Common myeloid progenitor, CD34-positive (primary cell): ENCODE results near the gene CADM4.
A peak's percentile ranks its signal among the peaks of the same experiment; 100 is the strongest.
"Not testable (repeated sequence)": the region's sequence is repeated elsewhere in the genome, so short reads cannot be mapped to it uniquely, and the experiment has no call there.

Source experiments
- CTCF ChIA-PET: fragments of 350-600 bp; sonication (Branson Sonifier 250); formaldehyde crosslinking; loops from one replicate; lab custom pipeline; 2021; ENCODE audit warnings: antibody characterized with exemption; lab: Charles Lee
- POLR2A ChIA-PET: fragments of 350-600 bp; sonication (Branson Sonifier 250); formaldehyde crosslinking; loops from one replicate; lab custom pipeline; 2021; ENCODE audit warnings: antibody characterized with exemption; lab: Charles Lee
- DNase-seq, 3 donors: peaks; one replicate each; pipeline versions ENCODE4 v3.0.0 to v3.0.0-alpha.2; 2013
- H3K27ac ChIP-seq, 2 experiments: 1 replicate in 1 of 2; 2 replicates in 1 of 2; pipeline ENCODE4 v1.7.0; 2013; ENCODE audit warnings: inconsistent platforms in 2 of 2, low read length in 2 of 2, mild to moderate bottlenecking in 2 of 2, low read depth in 1 of 2, moderate library complexity in 1 of 2; ENCODE audit not compliant: severe bottlenecking in 2 of 2, insufficient read depth in 1 of 2, poor library complexity in 1 of 2
- H3K27me3 ChIP-seq, 5 experiments: replicated peaks in 2 of 5; 1 replicate in 3 of 5; 2 replicates in 2 of 5; pipeline versions ENCODE4 v1.6.1 to v1.7.0; 2013; ENCODE audit warnings: low read length in 4 of 5, mild to moderate bottlenecking in 2 of 5, moderate library complexity in 2 of 5, inconsistent platforms in 1 of 5; ENCODE audit not compliant: insufficient read depth in 5 of 5, control insufficient read depth in 4 of 5
- H3K36me3 ChIP-seq, 4 experiments: 1 replicate in 2 of 4; 2 replicates in 2 of 4; pipeline versions ENCODE4 v1.6.1 to v1.7.0; 2013; ENCODE audit warnings: low read length in 3 of 4, control low read depth in 1 of 4, mild to moderate bottlenecking in 1 of 4; ENCODE audit not compliant: control insufficient read depth in 4 of 4, insufficient read depth in 4 of 4
- H3K4me1 ChIP-seq, 4 experiments: 1 replicate in 3 of 4; 2 replicates in 1 of 4; pipeline versions ENCODE4 v1.6.1 to v1.7.1; 2013; ENCODE audit warnings: low read length in 3 of 4, mild to moderate bottlenecking in 3 of 4, control low read depth in 1 of 4, inconsistent platforms in 1 of 4, moderate library complexity in 1 of 4; ENCODE audit not compliant: control insufficient read depth in 4 of 4, insufficient read depth in 4 of 4; ENCODE audit errors: control extremely low read depth in 1 of 4
- H3K4me3 ChIP-seq, 7 experiments: 1 replicate in 4 of 7; 2 replicates in 3 of 7; pipeline versions ENCODE4 v1.5.1 to v1.7.0; 2013; ENCODE audit warnings: mild to moderate bottlenecking in 7 of 7, low read length in 6 of 7, moderate library complexity in 6 of 7, inconsistent platforms in 2 of 7, low read depth in 2 of 7, control low read depth in 1 of 7; ENCODE audit not compliant: insufficient read depth in 4 of 7, control insufficient read depth in 1 of 7; ENCODE audit errors: extremely low read depth in 1 of 7
- H3K9me3 ChIP-seq, 5 experiments: 1 replicate in 4 of 5; 2 replicates in 1 of 5; pipeline versions ENCODE4 v1.6.1 to v1.7.1; 2013; ENCODE audit warnings: low read length in 4 of 5, mild to moderate bottlenecking in 2 of 5, inconsistent platforms in 1 of 5, low read depth in 1 of 5, moderate library complexity in 1 of 5; ENCODE audit not compliant: control insufficient read depth in 4 of 5, insufficient read depth in 2 of 5; ENCODE audit errors: control extremely low read depth in 1 of 5
- WGBS: methylation state at CpG from one replicate; pipeline ENCODE4 v1.1.5; 2013; ENCODE audit not compliant: insufficient coverage; 5-methylcytosine and 5-hydroxymethylcytosine counted together

The CADM4 gene

GRCh38 chr19:43652546-43652874 lies 12.9 kb upstream of the CADM4 start:
- H3K27ac ChIP-seq: no peak overlapping the region
- H3K27me3 ChIP-seq: no peaks in the 10 kb centered on the region
- DNase-seq: no peak
- H3K4me1 ChIP-seq: no peaks in the 10 kb centered on the region
- POLR2A ChIA-PET: no interaction called here
- 96% methylated on average over 4 of the region's 5 CpGs for WGBS
- H3K4me3 ChIP-seq: no peak overlapping the region
- peaks cover 3 to 42% (median 14%) of the 10 kb centered on the region in 4 experiments for H3K36me3 ChIP-seq
- CTCF ChIA-PET: interaction anchor here (0.9 to 3.7 kb wide), 11 partner anchors 10 to 133 kb away, joined by 3 to 17 read pairs (median 4); no protein-coding TSS in a partner anchor
- H3K9me3 ChIP-seq: no peaks in the 10 kb centered on the region

- DNase-seq: peak; percentile 63 to 82 (median 79)
- Histone ChIP-seq H3K36me3 (peaks cover 6 to 37% (median 17%) of the 10 kb centered on the region in 4 experiments), H3K27me3 (no peaks in the 10 kb centered on the region), H3K4me3 (peak overlapping the region in 1 of 7 experiments; percentile 28), H3K9me3 (no peaks in the 10 kb centered on the region), H3K27ac (no peak overlapping the region), H3K4me1 (no peaks in the 10 kb centered on the region)
- 79% methylated on average over 11 of the region's 14 CpGs for WGBS
- CTCF ChIA-PET: interaction anchor here (0.9 to 3.7 kb wide), 13 partner anchors 10 to 132 kb away, joined by 3 to 17 read pairs (median 4); no protein-coding TSS in a partner anchor
- POLR2A ChIA-PET: interaction anchor here (0.6 kb wide), 1 partner anchor 18 kb away, joined by 3 read pairs; no protein-coding TSS in a partner anchor
Observed at GRCh38 chr19:43651758-43652545, 12.3 kb upstream of the CADM4 start.

DNA sequence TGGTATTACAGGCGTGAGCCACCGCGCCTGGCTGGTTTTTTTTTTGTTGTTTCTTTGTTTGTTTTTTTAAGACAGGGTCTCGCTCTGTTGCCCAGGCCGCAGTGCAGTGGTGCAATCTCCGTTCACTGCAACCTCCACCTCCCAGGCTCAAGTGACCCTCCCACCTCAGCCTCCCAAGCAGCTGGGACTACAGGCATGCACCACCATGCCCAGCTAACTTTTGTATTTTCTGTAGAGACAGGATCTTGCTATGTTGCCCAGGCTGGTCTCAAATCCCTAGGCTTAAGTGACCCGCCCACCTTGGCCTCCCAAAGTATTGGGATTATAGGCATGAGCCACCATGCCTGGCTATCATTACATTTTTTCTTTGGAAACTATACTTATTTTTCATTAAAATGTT lies 10.6 kb upstream of the CADM4 start:
- DNase-seq, POLR2A ChIA-PET, H3K27me3 ChIP-seq, H3K4me1 ChIP-seq, H3K4me3 ChIP-seq, H3K27ac ChIP-seq, H3K9me3 ChIP-seq: not testable (repeated sequence)
- CTCF ChIA-PET: interaction anchor here (0.6 to 1.9 kb wide), 6 partner anchors 9 to 114 kb away, joined by 4 to 8 read pairs (median 5); no protein-coding TSS in a partner anchor
- peaks cover 6 to 25% (median 13%) of the 10 kb centered on the region in 4 experiments for H3K36me3 ChIP-seq
- 100% methylated on average over 3 of the region's 7 CpGs for WGBS

DNA sequence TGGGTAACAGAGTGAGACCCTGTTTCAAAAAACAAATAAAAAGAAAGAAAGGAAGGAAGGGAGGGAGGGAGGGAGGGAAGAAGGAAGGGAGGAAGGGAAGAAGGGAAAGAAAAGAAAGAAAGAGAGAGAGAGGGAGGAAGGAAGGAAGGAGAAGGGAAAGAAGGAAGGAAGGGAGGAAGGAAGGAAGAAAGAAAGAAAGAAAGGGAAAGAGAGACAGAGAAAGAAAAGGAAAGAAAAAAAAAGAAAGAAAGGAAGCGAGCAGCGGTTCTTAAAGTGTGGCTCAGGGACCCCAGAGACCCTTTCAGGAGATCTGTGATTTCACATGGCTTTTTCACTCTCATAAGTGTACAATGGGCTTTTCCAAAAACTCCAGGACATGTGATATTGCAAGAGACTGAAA lies 9.9 kb upstream of the CADM4 start:
- Histone ChIP-seq H3K27me3 (no peaks in the 10 kb centered on the region), H3K4me3 (no peak overlapping the region), H3K9me3 (peaks cover 0 to 2% (median 0%) of the 10 kb centered on the region in 5 experiments), H3K4me1 (no peaks in the 10 kb centered on the region), H3K27ac (no peak overlapping the region), H3K36me3 (peaks cover 6 to 19% (median 12%) of the 10 kb centered on the region in 4 experiments)
- CTCF ChIA-PET: interaction anchor here (1.7 to 1.9 kb wide), 2 partner anchors 16 to 95 kb away, joined by 6 to 8 read pairs; no protein-coding TSS in a partner anchor
- DNase-seq: no peak
- POLR2A ChIA-PET: no interaction called here
- 100% methylated on average over 2 of the region's 2 CpGs for WGBS

- peaks cover 6 to 18% (median 12%) of the 10 kb centered on the region in 4 experiments for H3K36me3 ChIP-seq
Observed at GRCh38 chr19:43648633-43649032, 9.0 kb upstream of the CADM4 start.

GRCh38 chr19:43644181-43644580 lies 4.5 kb upstream of the CADM4 start:
- DNase-seq: no peak
- ChIA-PET POLR2A (no interaction called here), CTCF (interaction anchor here (1.3 kb wide), 1 partner anchor 120 kb away, joined by 3 read pairs; no protein-coding TSS in a partner anchor)
- peaks cover 0 to 23% (median 11%) of the 10 kb centered on the region in 5 experiments for H3K27me3 ChIP-seq
- H3K27ac ChIP-seq: no peak overlapping the region
- H3K36me3 ChIP-seq: peaks cover 6 to 16% (median 7%) of the 10 kb centered on the region in 4 experiments
- H3K4me1 ChIP-seq: peaks cover 0 to 11% (median 9%) of the 10 kb centered on the region in 4 experiments
- WGBS: 86% methylated on average over 9 of the region's 13 CpGs
- H3K4me3 ChIP-seq: no peak overlapping the region
- peaks cover 0 to 2% (median 0%) of the 10 kb centered on the region in 5 experiments for H3K9me3 ChIP-seq

More at GRCh38 chr19:43648633-43649032, 9.0 kb upstream of the CADM4 start:
- no peak overlapping the region for H3K27ac ChIP-seq
- ChIA-PET CTCF (interaction anchor here (1.4 to 1.9 kb wide), 3 partner anchors 17 to 94 kb away, joined by 3 to 8 read pairs (median 6); no protein-coding TSS in a partner anchor), POLR2A (no interaction called here)
- no peaks in the 10 kb centered on the region for H3K27me3 ChIP-seq
- H3K4me3 ChIP-seq: no peak overlapping the region
- H3K4me1 ChIP-seq: no peaks in the 10 kb centered on the region
- H3K9me3 ChIP-seq: peaks cover 0 to 2% (median 0%) of the 10 kb centered on the region in 5 experiments
- no peak for DNase-seq
- 95% methylated on average over 4 of the region's 6 CpGs for WGBS
